HT1080 (cell line): Measurements from ENCODE around the gene RBM11. TPM values are rescaled to one million over a fixed set of nuclear protein-coding genes. Genes with fewer than 3 reads are reported as not detected.

Experiments
- DNase-seq: peaks from one replicate; pipeline ENCODE4 v3.0.0-alpha.2; 2015; ENCODE audit warnings: low read depth
- total RNA-seq: library from RNA; depleted of rRNA; stranded (reverse); fragments of >200 nt; shearing (Covaris generic); gene quantifications from 2 replicates; pipeline ENCODE4 v1.2.3, GENCODE V29; 2014; rRNA removed

The RBM11 gene
- total RNA-seq, 1 experiment from 2014 or later: 0.13 TPM

GRCh38 chr21:14270631-14271030 lies 54.7 kb downstream of the RBM11 start:
- no peak for DNase-seq

GRCh38 chr21:14271053-14271452 lies 55.1 kb downstream of the RBM11 start:
- no peak for DNase-seq

GRCh38 chr21:14271641-14272040 lies 55.7 kb downstream of the RBM11 start:
- no peak for DNase-seq

- DNase-seq: no peak
These were observed 58.0 kb downstream of the RBM11 start for GRCh38 chr21:14273736-14274538.

- no peak for DNase-seq
These were observed 59.8 kb downstream of the RBM11 start for GRCh38 chr21:14275702-14276205.

Other genes starting within 250 kb of the RBM11 start
- gene LIPI, start 5.2 kb upstream of the RBM11 start, total RNA-seq: not detected in 2 replicates
- 25.8 and 30.1 TPM in 2 replicates for gene HSPA13, start 167.0 kb downstream of the RBM11 start, total RNA-seq